Glomerular endothelial cell (primary cell): ENCODE measurements around the gene SPOCK1. TPM values are rescaled to one million over a fixed set of nuclear protein-coding genes. Genes with fewer than 3 reads are reported as not detected.
"Not testable (repeated sequence)": the region's sequence is repeated elsewhere in the genome, so short reads cannot be mapped to it uniquely, and the experiment has no call there.

ENCODE experiments used
- DNase-seq: peaks from one replicate; pipeline ENCODE4 v3.0.0-alpha.2; 2011; ENCODE audit warnings: low read depth, low spot score; ENCODE audit errors: extremely low read depth
- total RNA-seq: library from RNA; depleted of rRNA; stranded (reverse); fragments of >200 nt; gene quantifications from 2 replicates; pipeline ENCODE4 v1.2.3, GENCODE V29; 2015

SPOCK1 gene
- total RNA-seq, 1 donor from 2014 or later = 24.4 TPM

GRCh38 chr5:137278476-137278875, 220.7 kb downstream of the SPOCK1 start:
- DNase-seq = no peak

GRCh38 chr5:137275083-137275482, 224.0 kb downstream of the SPOCK1 start:
- no peak for DNase-seq

DNA sequence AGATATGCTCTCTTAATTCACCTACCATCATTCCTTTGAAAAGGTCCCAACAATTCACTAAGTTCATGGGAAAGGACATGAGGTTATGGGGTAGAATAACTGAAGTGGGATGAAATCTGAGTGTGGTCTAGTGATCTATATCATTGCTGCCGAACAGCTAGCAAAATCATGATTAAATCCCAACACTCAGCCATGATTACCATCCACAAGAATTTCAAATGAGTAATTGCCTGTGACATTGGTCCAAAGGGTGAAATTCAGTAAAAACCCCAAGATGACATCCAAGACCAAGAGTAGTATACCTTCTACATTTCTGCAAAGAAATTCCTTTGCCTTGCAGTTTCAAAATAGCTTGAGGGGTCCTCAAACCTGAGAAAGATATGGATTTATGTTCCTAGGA, 225.6 kb downstream of the SPOCK1 start:
- no peak for DNase-seq

- DNase-seq = no peak
Observed at GRCh38 chr5:137272831-137273230, 226.3 kb downstream of the SPOCK1 start.

DNA sequence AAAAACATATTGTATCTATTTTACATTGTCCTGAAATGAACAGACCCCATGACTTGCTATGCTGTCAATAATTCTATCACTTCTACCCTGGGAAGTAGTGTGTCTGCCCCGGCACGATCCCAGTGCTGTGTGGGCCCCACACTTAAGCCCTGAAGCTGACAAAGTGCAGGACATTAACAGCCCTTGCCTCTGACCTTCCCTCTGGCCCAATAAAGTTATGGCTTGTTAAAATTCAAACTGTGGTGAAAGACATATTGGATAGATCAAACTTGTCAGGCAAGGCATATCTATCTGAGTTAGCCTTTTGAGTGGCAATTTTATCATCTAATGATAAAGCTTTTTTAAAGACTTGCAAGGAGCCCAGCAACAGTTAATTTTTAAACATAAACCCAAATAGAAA, 229.2 kb downstream of the SPOCK1 start:
- no peak for DNase-seq

- DNase-seq = no peak
Observed at GRCh38 chr5:137269274-137269673, 229.9 kb downstream of the SPOCK1 start.

DNA sequence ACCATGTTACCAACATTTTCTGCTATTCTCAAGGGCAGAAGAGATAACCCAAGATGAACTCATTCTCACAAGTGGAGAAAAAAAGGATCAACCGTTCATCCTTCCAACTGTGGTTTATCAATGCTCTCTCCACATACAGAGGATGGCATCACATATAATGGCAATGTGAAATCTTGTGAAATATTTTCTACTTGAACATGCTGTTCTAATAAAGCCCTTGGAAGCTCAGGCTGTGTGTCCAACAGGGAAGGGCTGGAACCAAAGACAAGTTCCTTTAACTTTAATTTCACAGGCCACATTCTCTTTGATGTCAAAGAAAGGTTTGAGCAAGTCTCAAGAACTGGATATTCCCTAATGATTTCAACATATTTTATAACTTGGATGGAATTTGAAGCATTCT, 230.5 kb downstream of the SPOCK1 start:
- DNase-seq = no peak

- DNase-seq = no peak
Observed at GRCh38 chr5:137266186-137266585, 232.9 kb downstream of the SPOCK1 start.

DNA sequence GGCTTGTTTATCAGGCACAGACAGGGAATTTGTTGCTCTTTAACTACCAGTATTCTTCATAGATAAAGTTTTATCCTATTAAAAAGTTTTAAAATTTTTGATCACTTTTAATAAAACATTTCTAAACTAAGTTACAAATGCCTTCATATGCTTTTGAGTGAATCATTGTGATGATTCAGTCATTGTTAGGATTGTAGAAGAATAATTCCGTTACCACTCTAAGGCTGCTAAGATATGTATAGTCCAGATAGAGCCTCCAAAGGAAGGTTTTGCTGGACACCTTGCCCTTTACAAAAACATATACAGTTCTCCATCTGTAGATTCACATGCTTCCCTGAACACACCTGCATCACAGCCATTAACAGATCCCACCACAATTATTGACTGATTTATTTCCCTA, 233.7 kb downstream of the SPOCK1 start:
- no peak for DNase-seq

DNA sequence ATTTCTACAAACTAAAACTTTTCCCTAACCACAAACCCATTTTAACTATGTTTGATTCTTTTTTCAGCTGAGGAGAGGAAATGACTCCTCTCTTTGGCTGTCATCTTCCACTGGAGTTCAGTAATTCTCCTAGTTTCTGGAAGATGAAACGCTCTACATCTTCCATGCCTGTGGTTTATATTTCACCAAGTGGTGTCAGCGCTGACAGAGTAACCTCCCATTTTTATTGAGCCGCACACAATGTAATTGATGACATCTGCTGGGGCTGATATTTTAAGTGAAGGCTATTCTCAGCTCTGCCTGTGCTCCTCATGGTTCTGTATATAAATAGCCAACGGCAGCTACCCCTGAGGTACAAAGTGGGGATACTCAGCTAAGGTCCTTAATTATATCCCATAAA, 234.6 kb downstream of the SPOCK1 start:
- DNase-seq = no peak

GRCh38 chr5:137264041-137264440, 235.1 kb downstream of the SPOCK1 start:
- no peak for DNase-seq

DNA sequence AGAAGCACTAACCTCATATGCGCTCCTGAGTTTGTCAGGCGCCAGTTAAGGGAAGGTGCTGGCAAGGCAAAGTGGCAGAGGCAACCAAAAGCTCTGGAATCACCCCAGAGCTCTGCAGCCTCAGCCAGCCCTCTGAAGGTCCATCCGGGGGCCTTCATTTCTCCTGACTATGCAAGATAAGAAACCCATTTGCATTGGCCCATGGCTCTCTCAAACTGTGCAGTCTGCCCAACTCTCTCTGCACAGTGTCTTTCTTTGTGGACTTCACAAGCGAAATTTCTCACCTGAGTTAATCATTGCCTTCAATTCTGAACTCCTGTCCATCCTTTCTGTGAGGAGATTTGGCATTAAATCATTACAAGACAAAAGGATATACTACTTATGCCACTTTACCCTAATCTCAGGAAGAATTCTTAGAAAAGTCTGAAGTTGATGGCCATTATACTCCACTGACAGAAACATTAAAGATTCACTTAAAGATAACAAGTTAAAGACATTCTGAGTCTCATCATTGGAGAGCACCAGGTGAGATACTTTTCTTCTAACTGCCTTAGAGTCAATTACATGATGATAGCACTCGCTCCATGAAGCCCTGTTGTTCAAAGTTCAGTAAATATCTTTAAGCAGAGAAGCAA, 235.6 kb downstream of the SPOCK1 start:
- DNase-seq = no peak

DNA sequence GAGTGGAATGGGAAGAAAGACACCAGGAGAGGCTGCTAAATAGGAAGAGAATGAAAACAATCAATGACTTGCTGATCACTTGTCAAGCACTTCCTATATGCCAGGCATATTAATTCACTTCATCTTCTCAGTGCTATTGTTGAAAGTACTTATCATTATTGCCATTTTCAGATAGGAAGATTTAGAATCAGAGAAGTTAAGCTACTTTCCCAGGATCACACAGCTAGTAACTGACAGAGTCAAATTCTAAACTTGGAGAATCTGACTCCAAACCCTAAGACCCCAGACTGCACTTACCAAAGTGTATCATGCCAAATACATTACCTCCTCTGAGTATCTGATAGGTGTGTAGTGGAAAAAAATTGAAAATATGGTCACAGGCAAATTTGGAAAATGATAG, 236.3 kb downstream of the SPOCK1 start:
- no peak for DNase-seq

DNA sequence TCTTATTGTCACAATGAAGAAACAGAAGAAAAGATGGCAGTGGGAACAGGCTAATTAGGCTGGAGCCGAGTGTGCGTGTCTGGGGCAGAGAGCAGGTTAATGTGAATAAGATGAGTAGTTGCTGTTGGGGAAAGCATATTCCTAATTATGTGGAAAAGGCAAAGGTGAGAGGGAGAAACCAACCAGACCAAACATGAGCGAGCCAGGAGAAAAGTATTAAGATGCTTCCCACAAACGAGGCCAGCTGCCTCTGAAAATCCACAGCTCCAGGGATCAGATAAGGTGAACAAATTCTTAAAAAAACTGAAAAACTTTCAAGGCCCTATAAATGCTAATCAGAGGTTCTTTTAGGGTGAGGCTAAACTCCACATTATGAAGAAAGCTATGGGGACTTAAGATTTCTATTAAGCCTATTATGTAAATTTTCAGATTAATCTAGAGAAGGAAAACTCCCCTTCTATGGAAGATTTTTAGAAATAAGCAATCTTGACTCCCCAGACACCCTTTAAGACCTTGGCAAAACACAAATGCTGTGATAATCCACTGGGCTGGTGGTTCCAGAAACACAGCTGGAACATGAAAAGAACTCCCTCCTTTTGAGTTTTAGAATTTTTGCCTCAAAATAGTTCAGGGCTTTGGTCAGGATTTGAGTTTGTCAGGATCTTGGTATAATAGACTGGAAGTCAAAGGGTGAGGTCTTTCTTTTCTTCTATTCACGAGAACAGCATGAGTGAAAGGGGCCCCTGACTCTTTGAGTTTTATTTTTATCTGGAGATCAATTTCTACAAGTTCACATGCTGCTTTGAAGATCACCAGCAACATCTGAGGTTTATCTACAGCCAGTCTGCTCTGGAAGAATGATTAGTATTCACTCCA, 238.1 kb downstream of the SPOCK1 start:
- no peak for DNase-seq

DNA sequence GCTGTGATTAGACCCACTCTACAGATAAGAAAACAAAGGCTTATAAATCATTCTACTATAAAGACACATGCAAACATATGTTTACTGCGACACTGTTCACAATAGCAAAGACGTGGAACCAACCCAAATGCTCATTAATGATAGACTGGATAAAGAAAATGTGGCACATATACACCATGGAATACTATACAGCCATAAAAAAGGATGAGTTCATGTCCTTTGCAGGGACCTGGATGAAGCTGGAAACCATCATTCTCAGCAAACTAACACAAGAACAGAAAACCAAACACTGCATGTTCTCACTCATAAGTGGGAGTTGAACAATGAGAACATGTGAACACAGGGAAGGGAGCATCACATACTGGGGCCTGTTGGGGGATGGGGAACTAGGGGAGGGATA, 240.0 kb downstream of the SPOCK1 start:
- DNase-seq = not testable (repeated sequence)

- DNase-seq = no peak
Observed at GRCh38 chr5:137254119-137255090, 244.7 kb downstream of the SPOCK1 start.

GRCh38 chr5:137252512-137252911, 246.6 kb downstream of the SPOCK1 start:
- no peak for DNase-seq

GRCh38 chr5:137250421-137250820, 248.7 kb downstream of the SPOCK1 start:
- DNase-seq = no peak

- no peak for DNase-seq
Observed at GRCh38 chr5:137248527-137248926, 250.6 kb downstream of the SPOCK1 start.

DNA sequence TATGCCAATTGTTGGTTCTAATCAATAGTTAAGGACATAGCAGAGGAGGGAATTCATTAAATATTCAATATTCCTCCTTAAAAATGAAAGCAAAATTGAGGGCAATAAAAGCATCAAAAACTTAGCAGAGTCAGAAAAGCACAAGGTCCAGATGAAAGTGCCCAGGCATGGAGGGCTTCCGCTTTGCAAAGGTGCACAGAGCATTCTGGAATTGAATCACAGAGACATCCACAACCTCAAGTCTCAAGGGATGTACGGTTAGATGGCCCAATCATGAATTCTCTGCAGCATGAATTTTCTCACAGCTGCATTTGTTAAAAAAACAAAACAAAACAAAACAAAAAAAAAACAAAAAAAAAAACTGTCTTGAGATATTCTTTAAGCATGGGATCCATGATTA, 253.7 kb downstream of the SPOCK1 start:
- DNase-seq = no peak

DNA sequence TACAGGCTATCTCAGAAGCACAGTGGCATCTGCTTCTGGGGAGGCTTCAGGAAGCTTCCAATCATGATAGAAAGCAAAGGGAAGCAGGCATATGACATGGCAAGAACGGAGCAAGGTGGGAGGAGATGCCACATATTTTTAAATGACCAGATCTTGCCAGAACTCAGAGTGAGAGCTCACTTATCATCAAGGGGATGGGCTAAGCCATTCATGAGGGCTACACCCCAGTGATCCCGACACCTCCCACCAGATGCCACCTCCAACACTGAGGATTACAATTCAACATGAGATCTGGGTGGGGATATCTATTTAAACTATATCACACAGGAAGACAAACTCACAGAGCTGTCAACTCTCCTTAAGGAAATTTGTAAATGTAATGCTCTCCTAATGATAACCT, 258.8 kb downstream of the SPOCK1 start:
- no peak for DNase-seq
